K562 (cell line): ENCODE data around the gene ATXN1L. TPM values are rescaled to one million over a fixed set of nuclear protein-coding genes. Genes with fewer than 3 reads are reported as not detected.

Source experiments
- ADNP ChIP-seq: fragments of 200-800 bp; sonication (Bioruptor generic); IDR thresholded peaks from 2 replicates; pipeline ENCODE4 v1.6.1; 2016; ENCODE audit warnings: missing genetic modification characterization, missing compliant biosample characterization
- AFF4 ChIP-seq: sonication (generic); formaldehyde crosslinking; IDR thresholded peaks from 2 replicates; pipeline ENCODE4 v1.8.0; 2023; ENCODE audit warnings: mild to moderate bottlenecking, missing genetic modification reagents
- ARNT ChIP-seq, 2 experiments: fragments of 450-650 bp; IDR thresholded peaks; 2 replicates each; pipeline ENCODE4 v1.6.1; 2016; ENCODE audit warnings: mild to moderate bottlenecking in 1 of 2
- BRF1 ChIP-seq: IDR thresholded peaks from 3 replicates; pipeline ENCODE4 v1.6.1; 2011; ENCODE audit warnings: borderline replicate concordance, mild to moderate bottlenecking; ENCODE audit not compliant: insufficient read length; ENCODE audit errors: extremely low read depth
- CEBPG ChIP-seq, 3 experiments: fragments of 200-800 bp in 1 of 3; sonication (Bioruptor generic) in 1 of 3; sonication (generic) in 1 of 3; formaldehyde crosslinking in 1 of 3; IDR thresholded peaks in 2 of 3; conservative IDR thresholded peaks in 1 of 3; 2 replicates each; pipeline versions ENCODE4 v1.6.1 to v1.8.0; 2016 to 2022; ENCODE audit warnings: missing compliant biosample characterization in 2 of 3, missing genetic modification characterization in 2 of 3, mild to moderate bottlenecking in 1 of 3, missing genetic modification reagents in 1 of 3
- EGR1 ChIP-seq: fragments of 450-650 bp; conservative IDR thresholded peaks from 2 replicates; pipeline ENCODE4 v1.6.1; 2017; ENCODE audit warnings: mild to moderate bottlenecking
- EP400 ChIP-seq: fragments of 450-650 bp; IDR thresholded peaks from 2 replicates; pipeline ENCODE4 v1.6.1; 2017; ENCODE audit warnings: antibody characterized with exemption, mild to moderate bottlenecking, moderate library complexity
- FOXJ2 ChIP-seq: fragments of 200-800 bp; sonication (Bioruptor generic); IDR thresholded peaks from 2 replicates; pipeline ENCODE4 v1.6.1; 2016; ENCODE audit warnings: missing genetic modification characterization, missing compliant biosample characterization
- HINFP ChIP-seq: fragments of 450-650 bp; conservative IDR thresholded peaks from 2 replicates; pipeline ENCODE4 v1.6.1; 2016; ENCODE audit warnings: missing genetic modification characterization, low read depth, mild to moderate bottlenecking, control low read depth, missing compliant biosample characterization
- IRF9 ChIP-seq: fragments of 450-650 bp; IDR thresholded peaks from 2 replicates; pipeline ENCODE4 v1.6.1; 2016; ENCODE audit warnings: missing biosample characterization, missing genetic modification characterization
- KHSRP ChIP-seq: fragments of 450-650 bp; IDR thresholded peaks from 2 replicates; pipeline ENCODE4 v1.6.1; 2017
- MTA1 ChIP-seq: fragments of 450-650 bp; IDR thresholded peaks from 2 replicates; pipeline ENCODE4 v1.6.1; 2017; ENCODE audit warnings: borderline replicate concordance
- ZMIZ1 ChIP-seq, 2 experiments: fragments of 150-350 bp in 1 of 2; IDR thresholded peaks; 2 replicates each; pipeline ENCODE4 v1.6.1; 2012 to 2016; ENCODE audit warnings: low read depth in 2 of 2, low read length in 2 of 2, mild to moderate bottlenecking in 1 of 2, moderate library complexity in 1 of 2
- ZNF277 ChIP-seq: fragments of 250-450 bp; sonication (Bioruptor Pico); IDR thresholded peaks from 2 replicates; pipeline ENCODE4 v1.8.0; 2022; ENCODE audit warnings: inconsistent platforms, mild to moderate bottlenecking, moderate library complexity, borderline replicate concordance
- polyA plus RNA-seq, 8 experiments: library from polyadenylated mRNA; depleted of rRNA in 4 of 8; stranded (reverse) in 5 of 8; unstranded in 3 of 8; fragments of >200 nt; fragmentation: Nextera tagmentation in 2 of 8; fragmentation: Illumina TruSeq in 1 of 8; extraction: Ambion mirVana in 2 of 8; extraction: Trizol in 1 of 8; gene quantifications; 2 replicates each; pipeline versions ENCODE4 v1.2.1 to v1.2.3, GENCODE V29; 2011 to 2014; ENCODE audit warnings: inconsistent platforms in 1 of 8, missing spikeins in 1 of 8
- total RNA-seq, 7 experiments: library from RNA; depleted of rRNA in 6 of 7; stranded (reverse); fragments of >200 nt in 6 of 7; fragmentation: Illumina TruSeq in 2 of 7; extraction: Trizol in 2 of 7; gene quantifications; 2 replicates each; pipeline versions ENCODE4 v1.2.1 to v1.2.3, GENCODE V29; 2011 to 2021; ENCODE audit warnings: low replicate concordance in 1 of 7

Gene ATXN1L
- total and polyA plus RNA-seq, 9 of the 15 experiments (the other 6 are each of a cell fraction or from before 2014, with no cell fraction given): 1.4 to 11.3 (median 9.3) TPM

- TF ChIP-seq ZMIZ1 (IDR thresholded peaks at IDR 0.05; ENCODE audit: low read depth in 2 of 2, low read length in 2 of 2) (no peak), FOXJ2 (tag) (peak; percentile 35; the same call in 1 of the 2 replicates), ARNT (IDR thresholded peaks at IDR 0.05) (peak; percentile 97 to 99), ADNP (tag) (no peak), HINFP (tag) (peak; percentile 91), AFF4 (CRISPR knock-in tag) (peak; percentile 95), MTA1 (peak; percentile 100), ZNF277 (CRISPR knock-in tag) (no peak), KHSRP (peak; percentile 94), CEBPG (CRISPR knock-in tag; IDR thresholded peaks at IDR 0.05) (0 out of 2 replicates have a peak, but pooled peaks have one; percentile 22), CEBPG (tag; conservative IDR thresholded peaks at IDR 0.05 in 1 of 2, IDR thresholded peaks at IDR 0.05 in 1 of 2) (peak in 1 of 2 experiments; percentile 36; a peak in 1 of 4 replicates), EP400 (peak; percentile 99), EGR1 (peak; percentile 73; the same call in 1 of the 2 replicates), IRF9 (tag) (no peak), BRF1 (no peak)
These were observed 37.0 kb upstream of the ATXN1L start, which contains the start of gene AP1G1 (continued) for GRCh38 chr16:71808593-71809459.
